WTC11 (cell line): ENCODE data around the gene TIE1. TPM values are rescaled to one million over a fixed set of nuclear protein-coding genes. Genes with fewer than 3 reads are reported as not detected.

Experiments
- AFF4 ChIP-seq: sonication (generic); formaldehyde crosslinking; IDR thresholded peaks from 2 replicates; pipeline ENCODE4 v1.8.1; 2023; ENCODE audit warnings: mild to moderate bottlenecking, missing genetic modification reagents, borderline replicate concordance
- CBFB ChIP-seq: sonication (generic); formaldehyde crosslinking; IDR thresholded peaks from 2 replicates; pipeline ENCODE4 v1.8.1; 2022; ENCODE audit warnings: mild to moderate bottlenecking, low read depth, missing genetic modification reagents
- CREB1 ChIP-seq: sonication (generic); formaldehyde crosslinking; IDR thresholded peaks from 2 replicates; pipeline ENCODE4 v1.8.0; 2023; ENCODE audit warnings: mild to moderate bottlenecking, missing genetic modification reagents
- CTCF ChIP-seq: fragments of 200-600 bp; IDR thresholded peaks from 2 replicates; pipeline ENCODE4 v1.8.0; 2022; ENCODE audit warnings: antibody characterized with exemption
- E2F1 ChIP-seq: sonication (generic); formaldehyde crosslinking; IDR thresholded peaks from 2 replicates; pipeline ENCODE4 v1.8.0; 2022; ENCODE audit warnings: mild to moderate bottlenecking, missing genetic modification reagents
- EMX1 ChIP-seq: fragments of 250-450 bp; sonication (Bioruptor Pico); IDR thresholded peaks from 2 replicates; pipeline ENCODE4 v1.8.0; 2021; ENCODE audit warnings: mild to moderate bottlenecking
- ERG ChIP-seq: fragments of 250-450 bp; sonication (Bioruptor Pico); IDR thresholded peaks from 2 replicates; pipeline ENCODE4 v1.8.0; 2021; ENCODE audit warnings: mild to moderate bottlenecking
- ESRRA ChIP-seq: sonication (generic); formaldehyde crosslinking; IDR thresholded peaks from 2 replicates; pipeline ENCODE4 v1.8.1; 2022; ENCODE audit warnings: mild to moderate bottlenecking, missing genetic modification reagents, borderline replicate concordance
- GTF2I ChIP-seq: fragments of 250-450 bp; sonication (Bioruptor Pico); conservative IDR thresholded peaks from 2 replicates; pipeline ENCODE4 v1.4.0; 2021; ENCODE audit warnings: mild to moderate bottlenecking
- JAZF1 ChIP-seq: fragments of 250-450 bp; sonication (Bioruptor Pico); IDR thresholded peaks from 2 replicates; pipeline ENCODE4 v1.9.0; 2021; ENCODE audit warnings: moderate library complexity, mild to moderate bottlenecking, inconsistent platforms
- NFYB ChIP-seq: sonication (generic); formaldehyde crosslinking; conservative IDR thresholded peaks from 2 replicates; pipeline ENCODE4 v1.8.0; 2022; ENCODE audit warnings: low read depth, missing genetic modification reagents
- SMAD4 ChIP-seq: sonication (generic); formaldehyde crosslinking; IDR thresholded peaks from 2 replicates; pipeline ENCODE4 v1.8.0; 2022; ENCODE audit warnings: mild to moderate bottlenecking, missing genetic modification reagents
- TEAD1 ChIP-seq: sonication (generic); formaldehyde crosslinking; IDR thresholded peaks from 2 replicates; pipeline ENCODE4 v1.8.0; 2022; ENCODE audit warnings: mild to moderate bottlenecking, missing genetic modification reagents
- USF2 ChIP-seq: sonication (generic); formaldehyde crosslinking; IDR thresholded peaks from 2 replicates; pipeline ENCODE4 v1.8.1; 2023; ENCODE audit warnings: mild to moderate bottlenecking, missing genetic modification reagents, moderate library complexity
- ZMAT4 ChIP-seq: fragments of 250-450 bp; sonication (Bioruptor Pico); IDR thresholded peaks from 2 replicates; pipeline ENCODE4 v1.9.0; 2021; ENCODE audit warnings: mild to moderate bottlenecking
- ZNF138 ChIP-seq: sonication (generic); formaldehyde crosslinking; conservative IDR thresholded peaks from 2 replicates; pipeline ENCODE4 v1.8.1; 2022; ENCODE audit warnings: mild to moderate bottlenecking, moderate library complexity, missing genetic modification reagents
- ZNF396 ChIP-seq: fragments of 250-450 bp; sonication (Bioruptor Pico); IDR thresholded peaks from 2 replicates; pipeline ENCODE4 v1.8.0; 2021; ENCODE audit warnings: mild to moderate bottlenecking, moderate library complexity, borderline replicate concordance
- ZNF423 ChIP-seq: fragments of 250-450 bp; sonication (Bioruptor Pico); IDR thresholded peaks from 2 replicates; pipeline ENCODE4 v2.1.2; 2022; ENCODE audit warnings: mild to moderate bottlenecking, moderate library complexity
- ZNF532 ChIP-seq: fragments of 250-450 bp; sonication (Bioruptor Pico); IDR thresholded peaks from 2 replicates; pipeline ENCODE4 v1.9.0; 2021; ENCODE audit warnings: mild to moderate bottlenecking, borderline replicate concordance
- ZNF671 ChIP-seq: fragments of 250-450 bp; sonication (Bioruptor Pico); IDR thresholded peaks from 2 replicates; pipeline ENCODE4 v1.8.0; 2021; ENCODE audit warnings: mild to moderate bottlenecking
- total RNA-seq: library from RNA; stranded (reverse); gene quantifications from 3 replicates; pipeline ENCODE4 v1.2.3, GENCODE V29; 2021

The TIE1 gene
- total RNA-seq, 1 experiment from 2014 or later = 2.5 TPM

- TF ChIP-seq NFYB (CRISPR knock-in tag) (peak; percentile 46), ZNF532 (CRISPR knock-in tag) (no peak), ERG (CRISPR knock-in tag) (no peak), ZMAT4 (no peak), GTF2I (CRISPR knock-in tag) (0 out of 2 replicates have a peak, but pooled peaks have one; percentile 16), TEAD1 (peak; percentile 65; the same call in 1 of the 2 replicates), USF2 (CRISPR knock-in tag) (no peak), SMAD4 (CRISPR knock-in tag) (no peak), ZNF138 (CRISPR knock-in tag) (no peak), AFF4 (CRISPR knock-in tag) (no peak), EMX1 (no peak), JAZF1 (no peak), CREB1 (CRISPR knock-in tag) (no peak), ZNF396 (CRISPR knock-in tag) (no peak), ESRRA (CRISPR knock-in tag) (no peak), CTCF (no peak), CBFB (CRISPR knock-in tag) (no peak), ZNF423 (CRISPR knock-in tag) (no peak), E2F1 (0 out of 2 replicates have a peak, but pooled peaks have one; percentile 30), ZNF671 (no peak)
Measured at GRCh38 chr1:43367904-43368645, 67.3 kb downstream of the TIE1 start, which contains the start of gene ELOVL1 (continued).
